GM10266 (cell line): ENCODE measurements around the gene FCMR.

ENCODE experiments used
- DNase-seq: peaks from one replicate; pipeline ENCODE4 v3.0.0; 2012; ENCODE audit errors: extremely low spot score
- CTCF ChIP-seq: IDR thresholded peaks from 2 replicates; pipeline ENCODE4 v1.5.1; 2012; ENCODE audit warnings: mild to moderate bottlenecking, low read depth; ENCODE audit not compliant: control insufficient read depth, insufficient read depth; ENCODE audit errors: missing control alignments

Gene FCMR

GRCh38 chr1:206940588-206940936 is 18.8 kb upstream of the FCMR start:
- no peak for TF ChIP-seq CTCF
- no peak for DNase-seq

GRCh38 chr1:206939841-206940587 is 18.3 kb upstream of the FCMR start:
- DNase-seq: no peak
- TF ChIP-seq CTCF: no peak

GRCh38 chr1:206939131-206939530 is 17.4 kb upstream of the FCMR start:
- no peak for TF ChIP-seq CTCF
- no peak for DNase-seq

- TF ChIP-seq CTCF: no peak
- DNase-seq: no peak
Measured at GRCh38 chr1:206937425-206937824, 15.7 kb upstream of the FCMR start.

GRCh38 chr1:206935491-206936067 is 13.8 kb upstream of the FCMR start:
- DNase-seq: peak; percentile 58
- peak; percentile 77 for TF ChIP-seq CTCF

- peak; percentile 82 for TF ChIP-seq CTCF
- peak; percentile 65 for DNase-seq
Measured at GRCh38 chr1:206933333-206933945, 11.7 kb upstream of the FCMR start.

GRCh38 chr1:206932177-206932576 is 10.4 kb upstream of the FCMR start:
- TF ChIP-seq CTCF: no peak
- no peak for DNase-seq
